Caco-2 (cell line): ENCODE measurements around the gene FIBIN. TPM values are rescaled to one million over a fixed set of nuclear protein-coding genes. Genes with fewer than 3 reads are reported as not detected.

Experiments
- BruUV-seq: library from RNA; stranded (reverse); fragments of 400-500 nt; replicated peaks from 2 replicates; lab custom pipeline; 2021; lab: Mats Ljungman, UMichigan
- CTCF ChIA-PET: fragments of 300-600 bp; sonication (Branson Sonifier 250); formaldehyde crosslinking; loops from one replicate; lab custom pipeline; 2022; ENCODE audit warnings: antibody characterized with exemption; lab: Charles Lee
- POLR2A ChIA-PET: fragments of 300-600 bp; sonication (Branson Sonifier 250); formaldehyde crosslinking; loops from one replicate; lab custom pipeline; 2022; ENCODE audit warnings: antibody characterized with exemption; lab: Charles Lee
- DNase-seq, 2 experiments: peaks; one replicate each; pipeline versions ENCODE4 v3.0.0 to v3.0.0-alpha.2; 2020 to 2022
- H3K27me3 ChIP-seq: replicated peaks from 2 replicates; pipeline ENCODE4 v1.6.0; 2011; ENCODE audit warnings: low read length; ENCODE audit not compliant: control insufficient read depth, insufficient read depth
- H3K36me3 ChIP-seq: 2 replicates; pipeline ENCODE4 v1.5.1; 2011; ENCODE audit warnings: low read length; ENCODE audit not compliant: control insufficient read depth, insufficient read depth
- H3K4me1 ChIP-seq: fragments of 250-450 bp; sonication (Bioruptor Pico); 2 replicates; pipeline ENCODE4 v1.5.1; 2020; ENCODE audit warnings: mild to moderate bottlenecking
- H3K4me3 ChIP-seq: 2 replicates; pipeline ENCODE4 v1.5.1; 2011; ENCODE audit warnings: low read depth, mild to moderate bottlenecking, control low read depth, low read length
- H3K9me3 ChIP-seq: fragments of 250-450 bp; sonication (Bioruptor Pico); 2 replicates; pipeline ENCODE4 v1.5.1; 2020; ENCODE audit warnings: mild to moderate bottlenecking, moderate library complexity
- H3K27ac Mint-ChIP-seq: one replicate; pipeline ENCODE4 v1.8.0; 2022; ENCODE audit warnings: mixed read lengths; ENCODE audit not compliant: unreplicated experiment
- H3K27me3 Mint-ChIP-seq: one replicate; pipeline ENCODE4 v1.8.0; 2022; ENCODE audit warnings: mixed read lengths; ENCODE audit not compliant: insufficient read depth, unreplicated experiment
- H3K36me3 Mint-ChIP-seq: one replicate; pipeline ENCODE4 v1.8.0; 2022; ENCODE audit warnings: mild to moderate bottlenecking, mixed read lengths; ENCODE audit not compliant: insufficient read depth, unreplicated experiment
- H3K4me1 Mint-ChIP-seq: one replicate; pipeline ENCODE4 v1.8.0; 2022; ENCODE audit warnings: low read depth, mixed read lengths; ENCODE audit not compliant: unreplicated experiment
- H3K4me3 Mint-ChIP-seq: one replicate; pipeline ENCODE4 v1.8.0; 2022; ENCODE audit warnings: mild to moderate bottlenecking, moderate library complexity, mixed read lengths; ENCODE audit not compliant: unreplicated experiment
- H3K9me3 Mint-ChIP-seq: one replicate; pipeline ENCODE4 v1.8.0; 2022; ENCODE audit warnings: mixed read lengths; ENCODE audit not compliant: unreplicated experiment
- CTCF ChIP-seq, 2 experiments: fragments of 200-600 bp in 1 of 2; IDR thresholded peaks; 1 replicate in 1 of 2; 2 replicates in 1 of 2; pipeline versions ENCODE4 v1.5.1 to v1.8.0; 2011 to 2022; ENCODE audit warnings: antibody characterized with exemption in 1 of 2, control low read depth in 1 of 2, inconsistent platforms in 1 of 2, low read depth in 1 of 2, low read length in 1 of 2, mild to moderate bottlenecking in 1 of 2, moderate library complexity in 1 of 2; ENCODE audit not compliant: insufficient read depth in 1 of 2, severe bottlenecking in 1 of 2, unreplicated experiment in 1 of 2
- intact Hi-C: fragments of 100-400 bp; cut with micrococcal nuclease; formaldehyde crosslinking; loops from one replicate; pipeline ENCODE4 v1.10.0; 2022; ENCODE audit not compliant: unreplicated experiment
- total RNA-seq: library from RNA; stranded (reverse); gene quantifications from 2 replicates; pipeline ENCODE4 v1.2.3, GENCODE V29; 2022

The FIBIN gene
- total RNA-seq, 1 experiment from 2014 or later = 0.16 TPM

GRCh38 chr11:26947379-26947844, 46.5 kb upstream of the FIBIN start:
- Histone ChIP-seq H3K27me3 (no peaks in the 10 kb centered on the region), H3K4me1 (no peaks in the 10 kb centered on the region), H3K9me3 (no peaks in the 10 kb centered on the region), H3K4me3 (no peak overlapping the region), H3K36me3 (no peaks in the 10 kb centered on the region)
- Mint-ChIP-seq H3K27ac (no peak overlapping the region), H3K9me3 (no peaks in the 10 kb centered on the region), H3K4me3 (no peak overlapping the region), H3K27me3 (no peaks in the 10 kb centered on the region), H3K36me3 (no peaks in the 10 kb centered on the region), H3K4me1 (no peaks in the 10 kb centered on the region)
- ChIA-PET POLR2A (no interaction called here), CTCF (no interaction called here)
- intact Hi-C loops = no loop called here
- no peak for DNase-seq
- BruUV-seq = no TSS peak
- TF ChIP-seq CTCF (IDR thresholded peaks at IDR 0.05; ENCODE audit: insufficient read depth in 1 of 2, low read depth in 1 of 2, low read length in 1 of 2, severe bottlenecking in 1 of 2, unreplicated experiment in 1 of 2) = no peak

GRCh38 chr11:26947904-26948639, 45.8 kb upstream of the FIBIN start:
- no peak overlapping the region for H3K4me3 Mint-ChIP-seq
- no peak for DNase-seq
- ChIA-PET POLR2A (no interaction called here), CTCF (no interaction called here)
- H3K27ac Mint-ChIP-seq = no peak overlapping the region
- H3K36me3 Mint-ChIP-seq = no peaks in the 10 kb centered on the region
- Histone ChIP-seq H3K4me1 (no peaks in the 10 kb centered on the region), H3K9me3 (no peaks in the 10 kb centered on the region), H3K27me3 (no peaks in the 10 kb centered on the region), H3K4me3 (no peak overlapping the region), H3K36me3 (no peaks in the 10 kb centered on the region)
- no peak for TF ChIP-seq CTCF (IDR thresholded peaks at IDR 0.05; ENCODE audit: insufficient read depth in 1 of 2, low read depth in 1 of 2, low read length in 1 of 2, severe bottlenecking in 1 of 2, unreplicated experiment in 1 of 2)
- intact Hi-C loops = no loop called here
- no peaks in the 10 kb centered on the region for H3K27me3 Mint-ChIP-seq
- BruUV-seq = no TSS peak
- H3K4me1 Mint-ChIP-seq = no peaks in the 10 kb centered on the region
- H3K9me3 Mint-ChIP-seq = no peaks in the 10 kb centered on the region

GRCh38 chr11:26948881-26949280, 45.0 kb upstream of the FIBIN start:
- Histone ChIP-seq H3K9me3 (no peaks in the 10 kb centered on the region), H3K27me3 (no peaks in the 10 kb centered on the region), H3K4me3 (no peak overlapping the region), H3K4me1 (no peaks in the 10 kb centered on the region), H3K36me3 (no peaks in the 10 kb centered on the region)
- ChIA-PET CTCF (no interaction called here), POLR2A (no interaction called here)
- intact Hi-C loops = no loop called here
- no TSS peak for BruUV-seq
- H3K36me3 Mint-ChIP-seq = no peaks in the 10 kb centered on the region
- H3K4me1 Mint-ChIP-seq = no peaks in the 10 kb centered on the region
- H3K4me3 Mint-ChIP-seq = no peak overlapping the region
- no peak for DNase-seq
- H3K27ac Mint-ChIP-seq = no peak overlapping the region
- H3K27me3 Mint-ChIP-seq = no peaks in the 10 kb centered on the region
- no peaks in the 10 kb centered on the region for H3K9me3 Mint-ChIP-seq
- TF ChIP-seq CTCF (IDR thresholded peaks at IDR 0.05; ENCODE audit: insufficient read depth in 1 of 2, low read depth in 1 of 2, low read length in 1 of 2, severe bottlenecking in 1 of 2, unreplicated experiment in 1 of 2) = no peak
